ENCODE results near the gene HMGB2. TPM values are rescaled to one million over a fixed set of nuclear protein-coding genes. Genes with fewer than 3 reads are reported as not detected.

HMGB2 gene
- total RNA-seq, 1 experiment from 2014 or later, result 278 TPM

GRCh38 chr4:173307778-173308177 lies 26.4 kb downstream of the HMGB2 start:
- Histone ChIP-seq H4K91ac (ENCODE audit: insufficient read length, low read depth, low read length) (no peak overlapping the region), H2BK12ac (ENCODE audit: insufficient read length, low read depth, low read length) (no peak overlapping the region), H3T11ph (ENCODE audit: low read length) (no peak overlapping the region), H3K23ac (ENCODE audit: insufficient read length, low read depth, low read length) (no peak overlapping the region), H2AK5ac (ENCODE audit: insufficient read length, low read length) (no peak overlapping the region), H3K56ac (ENCODE audit: insufficient read length, low read depth, low read length) (no peak overlapping the region), H3K4ac (ENCODE audit: low read depth, low read length) (no peak overlapping the region), H2BK15ac (ENCODE audit: low read depth, low read length) (no peak overlapping the region), H2BK120ac (ENCODE audit: low read depth, low read length, poor library complexity, severe bottlenecking) (no peak overlapping the region), H3K27me3 (ENCODE audit: insufficient read depth, low read length) (no peaks in the 10 kb centered on the region), H3K9ac (ENCODE audit: extremely low read depth, insufficient read length, low read length) (no peak overlapping the region), H2BK20ac (ENCODE audit: low read depth, low read length, poor library complexity, severe bottlenecking) (no peak overlapping the region), H4K8ac (replicated peaks; ENCODE audit: insufficient read length, low read depth, low read length) (no peak overlapping the region), H3K27ac (ENCODE audit: insufficient read length, low read depth, low read length) (no peak overlapping the region), H2BK5ac (ENCODE audit: insufficient read length, low read length) (no peak overlapping the region), H3K79me1 (ENCODE audit: insufficient read depth, low read depth, low read length, poor library complexity, severe bottlenecking) (no peaks in the 10 kb centered on the region), H3K4me2 (ENCODE audit: insufficient read depth, insufficient read length, low read length) (no peak overlapping the region), H3K79me2 (ENCODE audit: insufficient read depth, low read length) (no peaks in the 10 kb centered on the region), H3K9me3 (ENCODE audit: control insufficient read depth, low read depth, low read length) (no peaks in the 10 kb centered on the region), H3K18ac (ENCODE audit: insufficient read length, low read depth, low read length) (no peak overlapping the region), H4K5ac (ENCODE audit: insufficient read length, low read depth, low read length) (no peak overlapping the region), H4K20me1 (ENCODE audit: control insufficient read depth, insufficient read depth, insufficient read length) (no peaks in the 10 kb centered on the region), H3K4me1 (ENCODE audit: insufficient read depth, low read length) (no peaks in the 10 kb centered on the region; the same call in 1 of the 2 replicates), H3K14ac (ENCODE audit: insufficient read depth, low read length) (no peak overlapping the region; the same call in 1 of the 2 replicates), H3K23me2 (ENCODE audit: insufficient read length, low read depth, low read length, poor library complexity, severe bottlenecking) (no peaks in the 10 kb centered on the region), H2AFZ (ENCODE audit: low read length) (no peak overlapping the region)
- H3K27me3 Mint-ChIP-seq (ENCODE audit: low read depth), result no peaks in the 10 kb centered on the region
- no peak overlapping the region; a peak in 1 of 7 replicates for H3K27ac Mint-ChIP-seq
- H3K9me3 Mint-ChIP-seq, result peaks cover 0 to 4% of the 10 kb centered on the region in 2 experiments; a peak in 1 of 5 replicates
- H3K4me3 Mint-ChIP-seq, result no peak overlapping the region
- TF ChIP-seq, protein P1, sequence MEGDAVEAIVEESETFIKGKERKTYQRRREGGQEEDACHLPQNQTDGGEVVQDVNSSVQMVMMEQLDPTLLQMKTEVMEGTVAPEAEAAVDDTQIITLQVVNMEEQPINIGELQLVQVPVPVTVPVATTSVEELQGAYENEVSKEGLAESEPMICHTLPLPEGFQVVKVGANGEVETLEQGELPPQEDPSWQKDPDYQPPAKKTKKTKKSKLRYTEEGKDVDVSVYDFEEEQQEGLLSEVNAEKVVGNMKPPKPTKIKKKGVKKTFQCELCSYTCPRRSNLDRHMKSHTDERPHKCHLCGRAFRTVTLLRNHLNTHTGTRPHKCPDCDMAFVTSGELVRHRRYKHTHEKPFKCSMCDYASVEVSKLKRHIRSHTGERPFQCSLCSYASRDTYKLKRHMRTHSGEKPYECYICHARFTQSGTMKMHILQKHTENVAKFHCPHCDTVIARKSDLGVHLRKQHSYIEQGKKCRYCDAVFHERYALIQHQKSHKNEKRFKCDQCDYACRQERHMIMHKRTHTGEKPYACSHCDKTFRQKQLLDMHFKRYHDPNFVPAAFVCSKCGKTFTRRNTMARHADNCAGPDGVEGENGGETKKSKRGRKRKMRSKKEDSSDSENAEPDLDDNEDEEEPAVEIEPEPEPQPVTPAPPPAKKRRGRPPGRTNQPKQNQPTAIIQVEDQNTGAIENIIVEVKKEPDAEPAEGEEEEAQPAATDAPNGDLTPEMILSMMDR (conservative IDR thresholded peaks at IDR 0.05), result no peak
- H3K4me1 Mint-ChIP-seq, result peaks cover 11 to 16% of the 10 kb centered on the region in 2 experiments
- peaks cover 38 to 56% (median 55%) of the 10 kb centered on the region in 3 experiments for H3K36me3 Mint-ChIP-seq (ENCODE audit: insufficient read depth in 1 of 3, low read depth in 3 of 3)
- WGBS (ENCODE audit: extremely low coverage, insufficient read length, low lambda C conversion rate), result no CpG with 5 or more reads among the region's 3 CpGs
- DNase-seq, result no peak

All from H9 (cell line).